HepG2 (cell line): ENCODE results near the gene AK2. TPM values are rescaled to one million over a fixed set of nuclear protein-coding genes. Genes with fewer than 3 reads are reported as not detected.
A peak's percentile ranks its signal among the peaks of the same experiment; 100 is the strongest.

Experiments
- ATAC-seq: fragments of 200-7000 bp; cut with Tn5 transposase; 3 replicates; pipeline ENCODE4 v1.9.1; 2020; ENCODE audit warnings: mild to moderate bottlenecking, moderate library complexity
- BruUV-seq: library from RNA; stranded (reverse); fragments of 400-500 nt; replicated peaks from 2 replicates; lab custom pipeline; 2021; lab: Mats Ljungman, UMichigan
- CTCF ChIA-PET: fragments of 300-600 bp; formaldehyde crosslinking; extraction: SDS; loops from one replicate; lab custom pipeline; 2021; ENCODE audit warnings: low total read pairs, inconsistent platforms, low intra/inter-chr PET ratio; lab: Yijun Ruan, JAX
- POLR2A ChIA-PET: fragments of 350-600 bp; sonication (Branson Sonifier 250); formaldehyde crosslinking; loops from one replicate; lab custom pipeline; 2020; ENCODE audit warnings: antibody characterized with exemption, inconsistent platforms; lab: Yijun Ruan, JAX
- DNase-seq: peaks from one replicate; pipeline ENCODE4 v3.0.0-alpha.2; 2015; ENCODE audit warnings: low spot score
- FAIRE-seq: peaks from 3 replicates; lab custom pipeline; 2011; peaks lifted over from hg19 to GRCh38; lab: Jason Lieb, UNC
- H2AFZ ChIP-seq: one replicate; pipeline ENCODE4 v1.6.1; 2011; ENCODE audit warnings: low read length, inconsistent platforms
- H3K27ac ChIP-seq: fragments of 300-600 bp; 3 replicates; pipeline ENCODE4 v1.8.0; 2011; ENCODE audit warnings: mixed run types, mild to moderate bottlenecking, mixed read lengths, low read length, inconsistent platforms; ENCODE audit not compliant: insufficient read depth; ENCODE audit errors: extremely low read length
- H3K27me3 ChIP-seq, 2 experiments: fragments of 200-600 bp in 1 of 2; 2 replicates in 1 of 2; 3 replicates in 1 of 2; pipeline versions ENCODE4 v1.6.0 to v1.8.0; 2011; ENCODE audit warnings: low read length in 2 of 2, mild to moderate bottlenecking in 2 of 2, moderate library complexity in 2 of 2, inconsistent platforms in 1 of 2; ENCODE audit not compliant: insufficient read depth in 2 of 2, control insufficient read depth in 1 of 2
- H3K36me3 ChIP-seq, 2 experiments: fragments of 200-600 bp in 1 of 2; replicated peaks in 1 of 2; 2 replicates in 1 of 2; 3 replicates in 1 of 2; pipeline versions ENCODE4 v1.5.1 to v1.8.0; 2011; ENCODE audit warnings: low read length in 2 of 2, inconsistent platforms in 1 of 2; ENCODE audit not compliant: insufficient read depth in 2 of 2, control insufficient read depth in 1 of 2
- H3K4me1 ChIP-seq: 2 replicates; pipeline ENCODE4 v1.5.1; 2012; ENCODE audit warnings: low read length, inconsistent platforms; ENCODE audit not compliant: insufficient read depth
- H3K4me2 ChIP-seq: 2 replicates; pipeline ENCODE4 v1.6.0; 2011; ENCODE audit warnings: low read depth, low read length, inconsistent platforms
- H3K4me3 ChIP-seq, 3 experiments: fragments of 200-600 bp in 1 of 3; sonication (generic), shearing (Covaris generic) in 1 of 3; replicated peaks in 1 of 3; 2 replicates each; pipeline ENCODE4 v1.5.1; 2011 to 2016; ENCODE audit warnings: low read length in 3 of 3, inconsistent platforms in 2 of 3, low read depth in 2 of 3, mild to moderate bottlenecking in 2 of 3, control low read depth in 1 of 3, mixed read lengths in 1 of 3; ENCODE audit not compliant: insufficient read depth in 1 of 3
- H3K79me2 ChIP-seq: one replicate; pipeline ENCODE4 v1.6.1; 2011; ENCODE audit warnings: low read length, inconsistent platforms; ENCODE audit not compliant: insufficient read depth
- H3K9ac ChIP-seq: 2 replicates; pipeline ENCODE4 v1.6.0; 2011; ENCODE audit warnings: mild to moderate bottlenecking, low read depth, low read length, inconsistent platforms; ENCODE audit not compliant: insufficient read depth
- H3K9me3 ChIP-seq: 2 replicates; pipeline ENCODE4 v1.5.1; 2012; ENCODE audit warnings: mild to moderate bottlenecking, low read length
- H4K20me1 ChIP-seq: 2 replicates; pipeline ENCODE4 v1.6.0; 2011; ENCODE audit warnings: inconsistent platforms, mild to moderate bottlenecking, low read length, moderate library complexity; ENCODE audit not compliant: insufficient read depth
- AGO2 ChIP-seq: fragments of 200-400 bp; formaldehyde crosslinking; optimal IDR thresholded peaks from 2 replicates; pipeline ENCODE3; 2017; ENCODE audit warnings: mild to moderate bottlenecking, low read depth, low read length, moderate library complexity
- FOXP4 ChIP-seq: sonication (generic); formaldehyde crosslinking; IDR thresholded peaks from 2 replicates; pipeline ENCODE4 v1.4.0; 2020; ENCODE audit warnings: missing genetic modification reagents
- MAFK ChIP-seq, 2 experiments: IDR thresholded peaks in 1 of 2; conservative IDR thresholded peaks in 1 of 2; 2 replicates each; pipeline ENCODE4 v1.6.1; 2011; ENCODE audit warnings: improper control_type of control experiment in 2 of 2, low read length in 2 of 2
- MYNN ChIP-seq: sonication (generic); formaldehyde crosslinking; IDR thresholded peaks from 2 replicates; pipeline ENCODE4 v1.4.0; 2020; ENCODE audit warnings: mild to moderate bottlenecking, low read depth, missing genetic modification reagents
- TEAD3 ChIP-seq: optimal IDR thresholded peaks from 2 replicates; pipeline ENCODE3; 2016; ENCODE audit warnings: borderline replicate concordance
- ZNF280D ChIP-seq: sonication (generic); formaldehyde crosslinking; IDR thresholded peaks from 2 replicates; pipeline ENCODE4 v1.5.1; 2020; ENCODE audit warnings: mild to moderate bottlenecking, missing genetic modification reagents
- ZNF879 ChIP-seq: sonication (generic); formaldehyde crosslinking; IDR thresholded peaks from 2 replicates; pipeline ENCODE4 v1.8.1; 2023; ENCODE audit warnings: missing genetic modification reagents
- WGBS: methylation state at CpG from one replicate; pipeline ENCODE4 v1.1.6; 2017; ENCODE audit warnings: low lambda C conversion rate; 5-methylcytosine and 5-hydroxymethylcytosine counted together
- in situ Hi-C: cut with HindIII; loops from 2 replicates; pipeline ENCODE4 v1.10.0; 2017; ENCODE audit warnings: low pct_unique_long_range_greater_than_20kb; ENCODE audit not compliant: extremely low pct_ligation_motif_present
- intact Hi-C: fragments of 100-400 bp; cut with micrococcal nuclease; formaldehyde crosslinking; loops from one replicate; pipeline ENCODE4 v1.10.0; 2022; ENCODE audit not compliant: unreplicated experiment
- polyA plus RNA-seq, 8 experiments: library from polyadenylated mRNA; depleted of rRNA in 3 of 8; stranded (reverse) in 7 of 8; unstranded in 1 of 8; fragments of >200 nt; fragmentation: Illumina TruSeq in 4 of 8; extraction: Trizol in 4 of 8; gene quantifications; 2 replicates each; pipeline versions ENCODE4 v1.2.1 to v1.2.3, GENCODE V29; 2011 to 2016; ENCODE audit warnings: low read depth in 4 of 8, missing spikeins in 1 of 8, mixed read lengths in 1 of 8; ENCODE audit not compliant: insufficient read depth in 1 of 8
- total RNA-seq, 5 experiments: library from RNA; depleted of rRNA; stranded (reverse); fragments of >200 nt; fragmentation: Illumina TruSeq; extraction: Trizol; gene quantifications; 2 replicates each; pipeline ENCODE4 v1.2.3, GENCODE V29; 2016; ENCODE audit warnings: low read depth in 1 of 5

Gene AK2
- total and polyA plus RNA-seq, 2 of the 13 experiments (the other 11 are each of a cell fraction or from before 2014, with no cell fraction given): 170 to 188 TPM

GRCh38 chr1:33048426-33048825 is 11.7 kb upstream of the AK2 start:
- no peaks in the 10 kb centered on the region for H3K36me3 ChIP-seq
- intact Hi-C loops (no loop called here), in situ Hi-C loops (no loop called here)
- CTCF ChIA-PET: no interaction called here
- no peak overlapping the region for H3K9ac ChIP-seq
- POLR2A ChIA-PET: no interaction called here
- H3K4me2 ChIP-seq: peak overlapping the region; percentile 18; the same call in 1 of the 2 replicates
- no peaks in the 10 kb centered on the region for H4K20me1 ChIP-seq
- FAIRE-seq: no peak
- DNase-seq: no peak
- H3K4me3 ChIP-seq: no peak overlapping the region
- no peak for ATAC-seq
- H3K4me1 ChIP-seq: peaks cover 72% of the 10 kb centered on the region
- WGBS: 6% methylated on average over 3 of the region's 3 CpGs
- TF ChIP-seq TEAD3 (peak; percentile 28), FOXP4 (CRISPR knock-in tag) (no peak)
- H3K27me3 ChIP-seq: no peaks in the 10 kb centered on the region
- no peak overlapping the region for H3K27ac ChIP-seq
- H3K79me2 ChIP-seq: no peaks in the 10 kb centered on the region
- H2AFZ ChIP-seq: no peak overlapping the region
- no TSS peak for BruUV-seq
- no peaks in the 10 kb centered on the region for H3K9me3 ChIP-seq

- WGBS: 50% methylated on average over 2 of the region's 2 CpGs
- Histone ChIP-seq H3K27me3 (no peaks in the 10 kb centered on the region), H3K27ac (no peak overlapping the region), H3K79me2 (no peaks in the 10 kb centered on the region), H4K20me1 (no peaks in the 10 kb centered on the region), H3K36me3 (no peaks in the 10 kb centered on the region), H3K4me1 (peaks cover 76% of the 10 kb centered on the region), H3K9me3 (no peaks in the 10 kb centered on the region), H3K4me2 (peak overlapping the region; percentile 18; the same call in 1 of the 2 replicates), H3K4me3 (no peak overlapping the region), H3K9ac (no peak overlapping the region), H2AFZ (no peak overlapping the region)
- POLR2A ChIA-PET: no interaction called here
- DNase-seq: no peak
- CTCF ChIA-PET: no interaction called here
- no peak for FAIRE-seq
- in situ Hi-C loops (no loop called here), intact Hi-C loops (no loop called here)
- ATAC-seq: no peak
- no peak for TF ChIP-seq MYNN (CRISPR knock-in tag)
- no peak for TF ChIP-seq ZNF280D (CRISPR knock-in tag)
- peak in 1 of 2 experiments; percentile 31; a peak in 1 of 4 replicates for TF ChIP-seq MAFK (conservative IDR thresholded peaks at IDR 0.05 in 1 of 2, IDR thresholded peaks at IDR 0.05 in 1 of 2; ENCODE audit: low read length in 2 of 2)
- no peak for TF ChIP-seq ZNF879 (CRISPR knock-in tag)
- no peak for TF ChIP-seq AGO2
- BruUV-seq: no TSS peak
Observed at GRCh38 chr1:33047839-33048305, 11.2 kb upstream of the AK2 start.
